Fibroblast of lung (primary cell): ENCODE data around the gene IL1F10. TPM values are rescaled to one million over a fixed set of nuclear protein-coding genes. Genes with fewer than 3 reads are reported as not detected.

Source experiments
- DNase-seq, 2 donors: peaks; one replicate each; pipeline versions ENCODE4 v3.0.0 to v3.0.0-alpha.2; 2010; ENCODE audit warnings: low read depth in 2 of 2
- H2AFZ ChIP-seq: 2 replicates; pipeline ENCODE4 v1.5.1; 2012; ENCODE audit warnings: low read length, control low read depth, inconsistent platforms
- H3K27ac ChIP-seq: 2 replicates; pipeline ENCODE4 v1.5.1; 2011; ENCODE audit warnings: low read length, control low read depth; ENCODE audit not compliant: insufficient read depth
- H3K27me3 ChIP-seq: 2 replicates; pipeline ENCODE4 v1.5.1; 2011; ENCODE audit warnings: mild to moderate bottlenecking, low read length; ENCODE audit not compliant: control insufficient read depth, insufficient read depth
- H3K36me3 ChIP-seq: 2 replicates; pipeline ENCODE4 v1.5.1; 2011; ENCODE audit warnings: low read length; ENCODE audit not compliant: control insufficient read depth, insufficient read depth
- H3K4me1 ChIP-seq: 2 replicates; pipeline ENCODE4 v1.5.1; 2011; ENCODE audit warnings: low read length; ENCODE audit not compliant: control insufficient read depth, insufficient read depth; ENCODE audit errors: extremely low read depth
- H3K4me2 ChIP-seq: 2 replicates; pipeline ENCODE4 v1.5.1; 2011; ENCODE audit warnings: low read length, control low read depth; ENCODE audit not compliant: insufficient read depth; ENCODE audit errors: extremely low read depth
- H3K4me3 ChIP-seq, 4 experiments: fragments of 200-600 bp in 1 of 4; sonication (generic) in 1 of 4; replicated peaks in 1 of 4; 2 replicates each; pipeline ENCODE4 v1.5.1; 2011 to 2016; ENCODE audit warnings: low read length in 4 of 4, low read depth in 3 of 4, mild to moderate bottlenecking in 3 of 4, control low read depth in 2 of 4, inconsistent platforms in 1 of 4, mixed read lengths in 1 of 4; ENCODE audit not compliant: insufficient read depth in 1 of 4; ENCODE audit errors: control extremely low read depth in 1 of 4
- H3K79me2 ChIP-seq: 2 replicates; pipeline ENCODE4 v1.5.1; 2012; ENCODE audit warnings: mild to moderate bottlenecking, low read length, inconsistent platforms; ENCODE audit not compliant: control insufficient read depth, insufficient read depth
- H3K9ac ChIP-seq: 2 replicates; pipeline ENCODE4 v1.5.1; 2011; ENCODE audit warnings: mild to moderate bottlenecking, low read length, control low read depth; ENCODE audit not compliant: insufficient read depth
- H3K9me3 ChIP-seq: 2 replicates; pipeline ENCODE4 v1.5.1; 2012; ENCODE audit warnings: low read depth, low read length; ENCODE audit not compliant: control insufficient read depth, insufficient read depth
- H4K20me1 ChIP-seq: 2 replicates; pipeline ENCODE4 v1.5.1; 2011; ENCODE audit warnings: low read length; ENCODE audit not compliant: control insufficient read depth, insufficient read depth; ENCODE audit errors: extremely low read depth
- CTCF ChIP-seq, 2 donors: IDR thresholded peaks in 1 of 2; conservative IDR thresholded peaks in 1 of 2; 1 replicate in 1 of 2; 2 replicates in 1 of 2; pipeline ENCODE4 v1.5.1; 2011 to 2012; ENCODE audit warnings: low read length in 2 of 2, control low read depth in 1 of 2, inconsistent platforms in 1 of 2, low read depth in 1 of 2, mild to moderate bottlenecking in 1 of 2
- EZH2 ChIP-seq: IDR thresholded peaks from 2 replicates; pipeline ENCODE4 v1.5.1; 2012; ENCODE audit warnings: low read length, control low read depth, mild to moderate bottlenecking; ENCODE audit errors: missing control alignments
- polyA plus RNA-seq, 2 donors: library from polyadenylated mRNA; depleted of rRNA in 1 of 2; stranded (reverse) in 1 of 2; unstranded in 1 of 2; fragments of >200 nt; gene quantifications; 2 replicates each; pipeline ENCODE4 v1.2.1, GENCODE V29; 2011 to 2012; ENCODE audit warnings: missing spikeins in 1 of 2
- total RNA-seq: library from RNA; depleted of rRNA; stranded (reverse); fragments of >200 nt; gene quantifications from 2 replicates; pipeline ENCODE4 v1.2.1, GENCODE V29; 2014

IL1F10 gene
- total and polyA plus RNA-seq, 2 donors (not counting 1 experiment from before 2014, with no cell fraction given) = not detected

- no peaks in the 10 kb centered on the region for H3K79me2 ChIP-seq
- no peak overlapping the region for H3K9ac ChIP-seq
- TF ChIP-seq CTCF (conservative IDR thresholded peaks at IDR 0.05 in 1 of 2, IDR thresholded peaks at IDR 0.05 in 1 of 2; ENCODE audit: low read depth in 1 of 2, low read length in 2 of 2) = no peak
- no peak for TF ChIP-seq EZH2
- H3K4me1 ChIP-seq = no peaks in the 10 kb centered on the region
- H3K27ac ChIP-seq = no peak overlapping the region
- no peak overlapping the region for H3K4me2 ChIP-seq
- H3K9me3 ChIP-seq = no peaks in the 10 kb centered on the region
- no peaks in the 10 kb centered on the region for H4K20me1 ChIP-seq
- no peaks in the 10 kb centered on the region for H3K27me3 ChIP-seq
- no peaks in the 10 kb centered on the region for H3K36me3 ChIP-seq
- no peak overlapping the region for H3K4me3 ChIP-seq
- no peak overlapping the region for H2AFZ ChIP-seq
- no peak for DNase-seq
Measured at GRCh38 chr2:113058411-113058994, 9.3 kb upstream of the IL1F10 start.

GRCh38 chr2:113058998-113059960 is 8.5 kb upstream of the IL1F10 start, which contains the start of gene IL36RN:
IL36RN (plus strand) TSS chr2:113059198; CDS start chr2:113059439, 241 bp downstream.
- H3K27ac ChIP-seq = no peak within 1 kb of the TSS
- no peak for DNase-seq
- no peaks in the 10 kb centered on the region for H4K20me1 ChIP-seq
- H3K9ac ChIP-seq = no peak within 1 kb of the TSS
- H2AFZ ChIP-seq = no peak within 1 kb of the TSS
- TF ChIP-seq CTCF (conservative IDR thresholded peaks at IDR 0.05 in 1 of 2, IDR thresholded peaks at IDR 0.05 in 1 of 2; ENCODE audit: low read depth in 1 of 2, low read length in 2 of 2) (no peak), EZH2 (no peak)
- H3K4me2 ChIP-seq = no peak within 1 kb of the TSS
- H3K9me3 ChIP-seq = no peaks in the 10 kb centered on the region
- H3K4me1 ChIP-seq = no peaks in the 10 kb centered on the region
- no peaks in the 10 kb centered on the region for H3K27me3 ChIP-seq
- H3K4me3 ChIP-seq = no peak within 1 kb of the TSS
- no peaks in the 10 kb centered on the region for H3K79me2 ChIP-seq
- H3K36me3 ChIP-seq = no peaks in the 10 kb centered on the region

- no peaks in the 10 kb centered on the region for H4K20me1 ChIP-seq
- H3K4me2 ChIP-seq = no peak overlapping the region
- no peaks in the 10 kb centered on the region for H3K36me3 ChIP-seq
- no peaks in the 10 kb centered on the region for H3K4me1 ChIP-seq
- no peak for DNase-seq
- TF ChIP-seq CTCF (conservative IDR thresholded peaks at IDR 0.05 in 1 of 2, IDR thresholded peaks at IDR 0.05 in 1 of 2; ENCODE audit: low read depth in 1 of 2, low read length in 2 of 2) = no peak
- H2AFZ ChIP-seq = no peak overlapping the region
- H3K27ac ChIP-seq = no peak overlapping the region
- no peak overlapping the region for H3K4me3 ChIP-seq
- no peak overlapping the region for H3K9ac ChIP-seq
- no peaks in the 10 kb centered on the region for H3K9me3 ChIP-seq
- H3K27me3 ChIP-seq = no peaks in the 10 kb centered on the region
- H3K79me2 ChIP-seq = no peaks in the 10 kb centered on the region
Measured at GRCh38 chr2:113060396-113060795, 7.4 kb upstream of the IL1F10 start.
